PC-3 (cell line): ENCODE measurements around the gene OVCH1.

Experiments used
- CTCF ChIP-seq: fragments of 300-600 bp; sonication (generic); conservative IDR thresholded peaks from 2 replicates; pipeline ENCODE4 v1.5.1; 2017; ENCODE audit warnings: antibody characterized with exemption, low read depth, mild to moderate bottlenecking, low read length
- EZH2phosphoT487 ChIP-seq: fragments of 300-600 bp; sonication (generic); IDR thresholded peaks from 2 replicates; pipeline ENCODE4 v1.6.1; 2018; ENCODE audit warnings: mild to moderate bottlenecking, antibody characterized with exemption, low read length, borderline replicate concordance

- TF ChIP-seq CTCF (no peak), EZH2phosphoT487 (no peak)
These were observed 47.1 kb upstream of the OVCH1 start for GRCh38 chr12:29544428-29545101.
